Measurements from ENCODE around the gene NECTIN2.

GRCh38 chr19:44892932-44893331 lies 46.8 kb downstream of the NECTIN2 start:
- TF ChIP-seq CTCF (IDR thresholded peaks at IDR 0.05) (no peak), POLR2AphosphoS5 (IDR thresholded peaks at IDR 0.05) (no peak), POLR2A (IDR thresholded peaks at IDR 0.05) (no peak)

All from prostate gland (tissue), 2 donors.